Mesendoderm (in vitro differentiated cells): ENCODE results near the gene TRNP1.
"Not testable (repeated sequence)": the region's sequence is repeated elsewhere in the genome, so short reads cannot be mapped to it uniquely, and the experiment has no call there.

Source experiments
- DNase-seq: peaks from one replicate; pipeline ENCODE4 v3.0.0; 2013
- H2AK5ac ChIP-seq: 2 replicates; pipeline ENCODE4 v1.6.1; 2013; ENCODE audit warnings: low read length, inconsistent platforms
- H2BK120ac ChIP-seq: 2 replicates; pipeline ENCODE4 v1.6.1; 2013; ENCODE audit warnings: low read depth, mild to moderate bottlenecking, low read length, moderate library complexity, mixed read lengths
- H2BK15ac ChIP-seq: replicated peaks from 2 replicates; pipeline ENCODE4 v1.6.1; 2013; ENCODE audit warnings: low read depth, mild to moderate bottlenecking, moderate library complexity
- H2BK5ac ChIP-seq: 2 replicates; pipeline ENCODE4 v1.6.1; 2013; ENCODE audit warnings: low read length, inconsistent platforms
- H3K18ac ChIP-seq: 2 replicates; pipeline ENCODE4 v1.6.1; 2013; ENCODE audit warnings: mild to moderate bottlenecking, low read length, mixed read lengths
- H3K23ac ChIP-seq: one replicate; pipeline ENCODE4 v1.6.1; 2013; ENCODE audit warnings: low read length
- H3K27ac ChIP-seq: 2 replicates; pipeline ENCODE4 v1.5.1; 2013; ENCODE audit warnings: low read depth, mild to moderate bottlenecking, inconsistent platforms, low read length, moderate library complexity
- H3K27me3 ChIP-seq: 2 replicates; pipeline ENCODE4 v1.6.1; 2013; ENCODE audit warnings: low read length, control low read depth, mild to moderate bottlenecking, inconsistent platforms; ENCODE audit not compliant: insufficient read depth, poor library complexity
- H3K36me3 ChIP-seq: 2 replicates; pipeline ENCODE4 v1.6.1; 2013; ENCODE audit warnings: low read length, inconsistent platforms; ENCODE audit not compliant: control insufficient read depth, insufficient read depth
- H3K4ac ChIP-seq: one replicate; pipeline ENCODE4 v1.6.1; 2013; ENCODE audit warnings: low read depth, mild to moderate bottlenecking, low read length, moderate library complexity
- H3K4me1 ChIP-seq: 2 replicates; pipeline ENCODE4 v1.6.1; 2013; ENCODE audit warnings: low read depth, low read length, inconsistent platforms; ENCODE audit not compliant: control insufficient read depth
- H3K4me2 ChIP-seq: 2 replicates; pipeline ENCODE4 v1.6.1; 2013; ENCODE audit warnings: low read length
- H3K4me3 ChIP-seq: 2 replicates; pipeline ENCODE4 v1.5.1; 2013; ENCODE audit warnings: mild to moderate bottlenecking, low read length
- H3K56ac ChIP-seq: one replicate; pipeline ENCODE4 v1.6.1; 2013; ENCODE audit warnings: low read length
- H3K79me1 ChIP-seq: 2 replicates; pipeline ENCODE4 v1.6.1; 2013; ENCODE audit warnings: low read length, inconsistent platforms
- H3K79me2 ChIP-seq: 2 replicates; pipeline ENCODE4 v1.6.1; 2013; ENCODE audit warnings: mild to moderate bottlenecking, low read length; ENCODE audit not compliant: control insufficient read depth, insufficient read depth
- H3K9ac ChIP-seq: 2 replicates; pipeline ENCODE4 v1.6.1; 2013; ENCODE audit warnings: low read length, inconsistent platforms
- H4K5ac ChIP-seq: one replicate; pipeline ENCODE4 v1.6.1; 2013; ENCODE audit warnings: low read length
- H4K8ac ChIP-seq: one replicate; pipeline ENCODE4 v1.6.1; 2013; ENCODE audit warnings: low read depth, mild to moderate bottlenecking, control low read depth, low read length, moderate library complexity
- WGBS: extraction: QIAGEN DNeasy Blood & Tissue Kit; methylation state at CpG from one replicate; pipeline ENCODE4 v1.1.7; 2013; ENCODE audit warnings: low lambda C conversion rate, missing lambda C conversion rate; ENCODE audit not compliant: insufficient coverage; ENCODE audit errors: extremely low coverage; 5-methylcytosine and 5-hydroxymethylcytosine counted together

TRNP1 gene

DNA sequence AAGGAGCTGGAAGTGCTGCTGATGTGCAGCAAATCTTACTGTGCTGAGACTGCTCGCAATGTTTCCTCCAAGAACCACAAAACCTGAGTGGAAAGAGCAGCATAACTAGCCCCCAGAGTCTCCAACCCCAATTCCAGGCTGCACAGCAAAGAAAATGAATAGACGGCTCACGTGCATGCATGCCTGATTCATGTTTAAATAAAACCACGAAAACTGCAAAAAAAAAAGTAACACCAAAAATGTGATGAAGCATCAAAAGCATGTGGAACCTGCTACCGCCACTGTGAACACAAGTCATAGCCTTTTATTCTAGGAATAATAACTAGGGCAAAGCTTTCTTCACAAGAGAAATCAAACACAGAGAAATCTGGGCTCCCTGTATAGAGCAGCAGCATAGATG, 9.6 kb upstream of the TRNP1 start:
- no peaks in the 10 kb centered on the region for H3K79me1 ChIP-seq
- H3K79me2 ChIP-seq = no peaks in the 10 kb centered on the region
- no peak overlapping the region for H3K9ac ChIP-seq
- no peaks in the 10 kb centered on the region for H3K36me3 ChIP-seq
- no peak overlapping the region for H3K4me2 ChIP-seq
- no peak overlapping the region for H3K4me3 ChIP-seq
- no CpG with 5 or more reads among the region's 5 CpGs for WGBS
- no peak overlapping the region for H4K8ac ChIP-seq
- no peak overlapping the region for H3K4ac ChIP-seq
- DNase-seq = no peak
- H3K27ac ChIP-seq = no peak overlapping the region
- no peak overlapping the region for H3K18ac ChIP-seq
- H2BK5ac ChIP-seq = no peak overlapping the region
- H3K56ac ChIP-seq = no peak overlapping the region
- H3K27me3 ChIP-seq = no peaks in the 10 kb centered on the region
- no peak overlapping the region for H2BK120ac ChIP-seq
- no peak overlapping the region for H2BK15ac ChIP-seq
- H4K5ac ChIP-seq = no peak overlapping the region
- no peak overlapping the region for H2AK5ac ChIP-seq
- no peak overlapping the region for H3K23ac ChIP-seq
- H3K4me1 ChIP-seq = no peaks in the 10 kb centered on the region

DNA sequence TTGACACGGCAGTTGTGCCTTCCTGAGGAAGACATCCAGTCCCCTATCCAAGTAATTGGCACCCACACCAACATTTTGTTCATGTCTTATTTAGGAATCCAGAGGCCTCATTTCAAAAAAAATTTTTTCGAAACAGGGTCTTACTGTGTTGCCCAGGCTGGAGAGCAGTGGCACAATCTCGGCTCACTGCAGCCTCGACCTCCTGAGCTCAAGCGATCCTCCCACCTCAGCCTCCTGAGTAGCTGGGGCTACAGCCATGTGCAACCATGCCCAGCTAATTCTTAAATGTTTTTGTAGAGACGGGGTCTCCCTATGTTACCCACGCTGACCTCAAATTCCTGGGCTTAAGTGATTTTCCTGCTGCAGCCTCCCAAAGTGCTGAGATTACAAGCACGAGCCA, 9.2 kb upstream of the TRNP1 start:
- H3K4me3 ChIP-seq = no peak overlapping the region
- H3K4ac ChIP-seq = no peak overlapping the region
- H3K9ac ChIP-seq = no peak overlapping the region
- no peak overlapping the region for H2BK5ac ChIP-seq
- H4K5ac ChIP-seq = no peak overlapping the region
- no peak overlapping the region for H2AK5ac ChIP-seq
- H2BK120ac ChIP-seq = no peak overlapping the region
- DNase-seq = no peak
- no peak overlapping the region for H3K18ac ChIP-seq
- H3K79me2 ChIP-seq = no peaks in the 10 kb centered on the region
- no CpG with 5 or more reads among the region's 8 CpGs for WGBS
- H3K4me1 ChIP-seq = no peaks in the 10 kb centered on the region
- H3K4me2 ChIP-seq = no peak overlapping the region
- H3K27ac ChIP-seq = no peak overlapping the region
- H3K27me3 ChIP-seq = no peaks in the 10 kb centered on the region
- H2BK15ac ChIP-seq = no peak overlapping the region
- no peak overlapping the region for H3K23ac ChIP-seq
- no peaks in the 10 kb centered on the region for H3K79me1 ChIP-seq
- no peak overlapping the region for H3K56ac ChIP-seq
- no peak overlapping the region for H4K8ac ChIP-seq
- H3K36me3 ChIP-seq = no peaks in the 10 kb centered on the region

DNA sequence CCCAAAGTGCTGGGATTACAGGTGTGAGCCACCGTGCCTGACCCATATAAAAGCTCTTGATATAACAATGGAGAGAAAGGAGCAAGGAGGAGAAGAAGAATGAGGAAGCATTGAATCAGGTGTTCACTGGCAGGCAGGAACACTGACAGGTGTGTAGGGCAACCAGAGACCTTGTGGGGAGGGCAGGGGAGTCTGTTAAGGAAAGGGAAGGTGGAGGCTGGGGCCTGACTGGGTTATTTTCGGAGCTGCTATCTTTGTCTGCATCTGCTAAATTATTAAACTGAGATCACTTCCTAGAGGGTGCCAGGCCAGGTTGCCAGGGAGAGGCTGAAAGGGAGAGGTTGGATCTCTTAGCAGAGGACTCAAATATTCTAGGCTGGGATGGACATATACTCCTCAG, 6.8 kb upstream of the TRNP1 start:
- no peaks in the 10 kb centered on the region for H3K4me1 ChIP-seq
- H3K4me2 ChIP-seq = no peak overlapping the region
- no peak overlapping the region for H4K8ac ChIP-seq
- H3K4ac ChIP-seq = no peak overlapping the region
- H3K56ac ChIP-seq = no peak overlapping the region
- no peak overlapping the region for H3K23ac ChIP-seq
- DNase-seq = no peak
- no peak overlapping the region for H4K5ac ChIP-seq
- no peak overlapping the region for H2BK5ac ChIP-seq
- H3K18ac ChIP-seq = no peak overlapping the region
- no peaks in the 10 kb centered on the region for H3K27me3 ChIP-seq
- H2BK120ac ChIP-seq = no peak overlapping the region
- H3K79me2 ChIP-seq = no peaks in the 10 kb centered on the region
- no peak overlapping the region for H3K4me3 ChIP-seq
- H3K36me3 ChIP-seq = no peaks in the 10 kb centered on the region
- H3K9ac ChIP-seq = no peak overlapping the region
- no peaks in the 10 kb centered on the region for H3K79me1 ChIP-seq
- no peak overlapping the region for H2BK15ac ChIP-seq
- no peak overlapping the region for H3K27ac ChIP-seq
- no CpG with 5 or more reads among the region's 2 CpGs for WGBS
- no peak overlapping the region for H2AK5ac ChIP-seq

- not testable (repeated sequence) for H4K8ac ChIP-seq, H3K4ac ChIP-seq, DNase-seq, H3K36me3 ChIP-seq, H3K18ac ChIP-seq, H3K56ac ChIP-seq, H2AK5ac ChIP-seq, H2BK15ac ChIP-seq, H3K4me1 ChIP-seq, H3K27ac ChIP-seq, H4K5ac ChIP-seq, H3K79me1 ChIP-seq, H3K27me3 ChIP-seq, H3K4me3 ChIP-seq, H3K4me2 ChIP-seq, H3K23ac ChIP-seq, H3K79me2 ChIP-seq, H2BK120ac ChIP-seq, H3K9ac ChIP-seq, H2BK5ac ChIP-seq
- no CpG with 5 or more reads among the region's 12 CpGs for WGBS
Measured at GRCh38 chr1:26989403-26990109, 3.9 kb upstream of the TRNP1 start.

GRCh38 chr1:26991310-26992116, 2.0 kb upstream of the TRNP1 start:
- Histone ChIP-seq H4K8ac (no peak overlapping the region), H3K4ac (no peak overlapping the region), H3K4me1 (peaks cover 3% of the 10 kb centered on the region), H3K79me1 (peaks cover 3% of the 10 kb centered on the region), H3K9ac (no peak overlapping the region), H3K4me2 (no peak overlapping the region), H3K27me3 (no peaks in the 10 kb centered on the region), H2BK120ac (no peak overlapping the region), H2BK5ac (no peak overlapping the region), H3K79me2 (peaks cover 4% of the 10 kb centered on the region), H3K23ac (no peak overlapping the region), H4K5ac (no peak overlapping the region), H3K18ac (no peak overlapping the region), H3K36me3 (no peaks in the 10 kb centered on the region), H3K56ac (no peak overlapping the region), H2AK5ac (no peak overlapping the region), H3K4me3 (no peak overlapping the region), H3K27ac (no peak overlapping the region), H2BK15ac (no peak overlapping the region)
- no peak for DNase-seq
- whole genome bisulfite sequencing = no CpG with 5 or more reads among the region's 10 CpGs
